Fibroblast of lung (primary cell): ENCODE data around the gene CATSPERZ. TPM values are rescaled to one million over a fixed set of nuclear protein-coding genes. Genes with fewer than 3 reads are reported as not detected.

ENCODE experiments used
- DNase-seq, 2 donors: peaks; one replicate each; pipeline versions ENCODE4 v3.0.0 to v3.0.0-alpha.2; 2010; ENCODE audit warnings: low read depth in 2 of 2
- H2AFZ ChIP-seq: 2 replicates; pipeline ENCODE4 v1.5.1; 2012; ENCODE audit warnings: low read length, control low read depth, inconsistent platforms
- H3K27ac ChIP-seq: 2 replicates; pipeline ENCODE4 v1.5.1; 2011; ENCODE audit warnings: low read length, control low read depth; ENCODE audit not compliant: insufficient read depth
- H3K27me3 ChIP-seq: 2 replicates; pipeline ENCODE4 v1.5.1; 2011; ENCODE audit warnings: mild to moderate bottlenecking, low read length; ENCODE audit not compliant: control insufficient read depth, insufficient read depth
- H3K36me3 ChIP-seq: 2 replicates; pipeline ENCODE4 v1.5.1; 2011; ENCODE audit warnings: low read length; ENCODE audit not compliant: control insufficient read depth, insufficient read depth
- H3K4me1 ChIP-seq: 2 replicates; pipeline ENCODE4 v1.5.1; 2011; ENCODE audit warnings: low read length; ENCODE audit not compliant: control insufficient read depth, insufficient read depth; ENCODE audit errors: extremely low read depth
- H3K4me2 ChIP-seq: 2 replicates; pipeline ENCODE4 v1.5.1; 2011; ENCODE audit warnings: low read length, control low read depth; ENCODE audit not compliant: insufficient read depth; ENCODE audit errors: extremely low read depth
- H3K4me3 ChIP-seq, 4 experiments: fragments of 200-600 bp in 1 of 4; sonication (generic) in 1 of 4; replicated peaks in 1 of 4; 2 replicates each; pipeline ENCODE4 v1.5.1; 2011 to 2016; ENCODE audit warnings: low read length in 4 of 4, low read depth in 3 of 4, mild to moderate bottlenecking in 3 of 4, control low read depth in 2 of 4, inconsistent platforms in 1 of 4, mixed read lengths in 1 of 4; ENCODE audit not compliant: insufficient read depth in 1 of 4; ENCODE audit errors: control extremely low read depth in 1 of 4
- H3K79me2 ChIP-seq: 2 replicates; pipeline ENCODE4 v1.5.1; 2012; ENCODE audit warnings: mild to moderate bottlenecking, low read length, inconsistent platforms; ENCODE audit not compliant: control insufficient read depth, insufficient read depth
- H3K9ac ChIP-seq: 2 replicates; pipeline ENCODE4 v1.5.1; 2011; ENCODE audit warnings: mild to moderate bottlenecking, low read length, control low read depth; ENCODE audit not compliant: insufficient read depth
- H3K9me3 ChIP-seq: 2 replicates; pipeline ENCODE4 v1.5.1; 2012; ENCODE audit warnings: low read depth, low read length; ENCODE audit not compliant: control insufficient read depth, insufficient read depth
- H4K20me1 ChIP-seq: 2 replicates; pipeline ENCODE4 v1.5.1; 2011; ENCODE audit warnings: low read length; ENCODE audit not compliant: control insufficient read depth, insufficient read depth; ENCODE audit errors: extremely low read depth
- EZH2 ChIP-seq: IDR thresholded peaks from 2 replicates; pipeline ENCODE4 v1.5.1; 2012; ENCODE audit warnings: low read length, control low read depth, mild to moderate bottlenecking; ENCODE audit errors: missing control alignments
- polyA plus RNA-seq, 2 donors: library from polyadenylated mRNA; depleted of rRNA in 1 of 2; stranded (reverse) in 1 of 2; unstranded in 1 of 2; fragments of >200 nt; gene quantifications; 2 replicates each; pipeline ENCODE4 v1.2.1, GENCODE V29; 2011 to 2012; ENCODE audit warnings: missing spikeins in 1 of 2
- total RNA-seq: library from RNA; depleted of rRNA; stranded (reverse); fragments of >200 nt; gene quantifications from 2 replicates; pipeline ENCODE4 v1.2.1, GENCODE V29; 2014
- TF ChIP-seq, protein P1 (sequence below), 2 donors: IDR thresholded peaks in 1 of 2; conservative IDR thresholded peaks in 1 of 2; 1 replicate in 1 of 2; 2 replicates in 1 of 2; pipeline ENCODE4 v1.5.1; 2011 to 2012; ENCODE audit warnings: low read length in 2 of 2, control low read depth in 1 of 2, inconsistent platforms in 1 of 2, low read depth in 1 of 2, mild to moderate bottlenecking in 1 of 2

The CATSPERZ gene
- total and polyA plus RNA-seq, 2 donors (not counting 1 experiment from before 2014, with no cell fraction given), result 0.33 TPM; not detected in 1

DNA sequence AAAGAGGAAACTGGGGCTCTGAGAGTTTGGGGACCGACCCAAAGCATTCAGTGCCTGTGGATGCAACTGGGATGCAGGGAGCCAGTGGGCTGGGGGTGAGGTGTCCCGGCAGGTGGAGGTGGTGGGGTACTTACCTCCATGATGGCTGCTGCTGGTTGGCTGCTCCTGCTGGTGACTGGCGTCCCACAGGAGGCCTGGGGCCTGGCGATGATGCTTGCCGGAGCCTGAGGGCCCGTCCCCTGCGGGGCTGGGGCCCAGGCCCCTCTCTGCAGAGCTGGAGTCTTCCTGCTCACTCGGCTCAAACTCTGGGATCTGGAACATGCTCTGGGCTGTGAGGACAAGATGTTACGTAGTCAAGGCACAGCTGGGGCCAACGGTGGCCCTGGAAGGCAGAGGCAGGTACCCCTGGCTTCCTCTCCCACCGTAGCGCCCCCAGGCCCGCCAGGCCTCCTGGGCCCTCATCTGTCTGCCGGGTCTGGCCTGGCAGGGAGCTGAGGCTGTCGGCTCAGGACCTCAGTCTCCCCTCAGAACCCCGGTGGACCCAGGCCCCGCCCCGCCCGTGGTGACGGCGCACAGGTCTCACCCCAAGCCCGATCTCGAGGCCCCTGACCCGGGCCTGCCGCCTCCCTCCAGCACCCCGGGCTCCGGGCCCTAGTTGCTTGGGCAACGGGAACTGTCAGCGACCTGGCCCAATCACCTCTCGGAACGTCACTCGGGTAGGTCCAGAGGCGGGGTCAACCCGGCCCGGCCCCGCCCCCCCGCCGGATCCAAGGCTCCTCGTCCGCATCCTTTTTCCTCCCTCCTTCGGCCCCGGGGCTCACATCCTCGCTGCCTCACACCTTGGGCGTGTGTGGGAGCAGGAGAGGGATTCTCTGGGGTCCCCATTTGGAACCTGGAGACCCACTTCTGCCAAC is 15.9 kb upstream of the CATSPERZ start, which contains the start of gene BAD:
TSS of gene BAD (minus strand) at position 618 of the 914 bp plus-strand sequence. CDS start at position 321, 297 bp downstream.
- Histone ChIP-seq H3K9me3 (no peaks in the 10 kb centered on the region), H3K4me3 (peak within 1 kb of the TSS; percentile 66 to 85 (median 78)), H3K27ac (peak within 1 kb of the TSS; percentile 85), H4K20me1 (no peaks in the 10 kb centered on the region), H2AFZ (peak within 1 kb of the TSS; percentile 77), H3K9ac (peak within 1 kb of the TSS; percentile 85), H3K36me3 (peaks cover 3% of the 10 kb centered on the region), H3K79me2 (peaks cover 4% of the 10 kb centered on the region), H3K27me3 (no peaks in the 10 kb centered on the region), H3K4me1 (peaks cover 7% of the 10 kb centered on the region), H3K4me2 (peak within 1 kb of the TSS; percentile 98)
- TF ChIP-seq, protein P1, sequence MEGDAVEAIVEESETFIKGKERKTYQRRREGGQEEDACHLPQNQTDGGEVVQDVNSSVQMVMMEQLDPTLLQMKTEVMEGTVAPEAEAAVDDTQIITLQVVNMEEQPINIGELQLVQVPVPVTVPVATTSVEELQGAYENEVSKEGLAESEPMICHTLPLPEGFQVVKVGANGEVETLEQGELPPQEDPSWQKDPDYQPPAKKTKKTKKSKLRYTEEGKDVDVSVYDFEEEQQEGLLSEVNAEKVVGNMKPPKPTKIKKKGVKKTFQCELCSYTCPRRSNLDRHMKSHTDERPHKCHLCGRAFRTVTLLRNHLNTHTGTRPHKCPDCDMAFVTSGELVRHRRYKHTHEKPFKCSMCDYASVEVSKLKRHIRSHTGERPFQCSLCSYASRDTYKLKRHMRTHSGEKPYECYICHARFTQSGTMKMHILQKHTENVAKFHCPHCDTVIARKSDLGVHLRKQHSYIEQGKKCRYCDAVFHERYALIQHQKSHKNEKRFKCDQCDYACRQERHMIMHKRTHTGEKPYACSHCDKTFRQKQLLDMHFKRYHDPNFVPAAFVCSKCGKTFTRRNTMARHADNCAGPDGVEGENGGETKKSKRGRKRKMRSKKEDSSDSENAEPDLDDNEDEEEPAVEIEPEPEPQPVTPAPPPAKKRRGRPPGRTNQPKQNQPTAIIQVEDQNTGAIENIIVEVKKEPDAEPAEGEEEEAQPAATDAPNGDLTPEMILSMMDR (conservative IDR thresholded peaks at IDR 0.05 in 1 of 2, IDR thresholded peaks at IDR 0.05 in 1 of 2; ENCODE audit: low read depth in 1 of 2, low read length in 2 of 2), result no peak
- no peak for TF ChIP-seq EZH2
- peak; percentile 85 to 91 for DNase-seq

- Histone ChIP-seq H3K9me3 (no peaks in the 10 kb centered on the region), H3K9ac (peak within 1 kb of the TSS; percentile 85), H3K4me1 (peaks cover 7% of the 10 kb centered on the region), H4K20me1 (no peaks in the 10 kb centered on the region), H2AFZ (peak within 1 kb of the TSS; percentile 77), H3K79me2 (peaks cover 4% of the 10 kb centered on the region), H3K27me3 (no peaks in the 10 kb centered on the region), H3K27ac (peak within 1 kb of the TSS; percentile 85), H3K4me3 (peak within 1 kb of the TSS; percentile 66 to 85 (median 76)), H3K4me2 (peak within 1 kb of the TSS; percentile 98), H3K36me3 (peaks cover 3% of the 10 kb centered on the region)
- DNase-seq, result peak; percentile 61 to 63
- no peak for TF ChIP-seq EZH2
- TF ChIP-seq, protein P1 (conservative IDR thresholded peaks at IDR 0.05 in 1 of 2, IDR thresholded peaks at IDR 0.05 in 1 of 2; ENCODE audit: low read depth in 1 of 2, low read length in 2 of 2), result no peak
Observed at GRCh38 chr11:64284962-64285884, 14.9 kb upstream of the CATSPERZ start, which contains the start of gene GPR137. Gene GPR137 (plus strand): TSS chr11:64285848. CDS start chr11:64286525, 677 bp downstream.
